ENCODE data around the gene LYRM1. TPM values are rescaled to one million over a fixed set of nuclear protein-coding genes. Genes with fewer than 3 reads are reported as not detected.
A peak's percentile ranks its signal among the peaks of the same experiment; 100 is the strongest.

Gene LYRM1
- polyA plus RNA-seq, 1 donor (not counting 4 experiments of a cell fraction or from before 2014, with no cell fraction given) = 21.7 TPM

GRCh38 chr16:20903116-20903898 is 2.7 kb downstream of the LYRM1 start:
- Histone ChIP-seq H3K9ac (ENCODE audit: control insufficient read depth, extremely low read depth, insufficient read depth, low read length) (no peak overlapping the region), H3K4me2 (ENCODE audit: control insufficient read depth, extremely low read depth, insufficient read depth, low read depth, low read length) (peak overlapping the region; percentile 28), H3K9me3 (ENCODE audit: control insufficient read depth, low read depth, low read length) (no peaks in the 10 kb centered on the region), H3K27ac (ENCODE audit: control insufficient read depth, insufficient read depth, low read length) (peak overlapping the region; percentile 98), H4K20me1 (ENCODE audit: control insufficient read depth, extremely low read depth, insufficient read depth, low read length) (no peaks in the 10 kb centered on the region), H3K27me3 (ENCODE audit: control insufficient read depth, extremely low read depth, insufficient read depth, low read length) (no peaks in the 10 kb centered on the region), H3K79me2 (ENCODE audit: control insufficient read depth, insufficient read depth, low read length) (peaks cover 28% of the 10 kb centered on the region), H3K4me1 (ENCODE audit: control insufficient read depth, extremely low read depth, insufficient read depth, low read length) (peaks cover 65% of the 10 kb centered on the region), H3K4me3 (ENCODE audit: control insufficient read depth in 2 of 3, extremely low read depth in 1 of 3, insufficient read depth in 2 of 3, low read depth in 1 of 3, low read length in 3 of 3) (no peak overlapping the region), H3K9me1 (ENCODE audit: control insufficient read depth, extremely low read depth, insufficient read depth, low read length) (no peaks in the 10 kb centered on the region), H3K36me3 (ENCODE audit: control insufficient read depth in 2 of 2, extremely low read depth in 1 of 2, insufficient read depth in 2 of 2, low read length in 2 of 2) (no peaks in the 10 kb centered on the region), H2AFZ (ENCODE audit: control insufficient read depth, low read length) (no peak overlapping the region)
- FAIRE-seq (no peak), DNase-seq (ENCODE audit: low read depth, low spot score) (no peak)
- dilution Hi-C loops (cut with MboI; ENCODE audit: extremely low pct_ligation_motif_present, low sequenced_read_pairs) = no loop called here
- TF ChIP-seq EZH2 (IDR thresholded peaks at IDR 0.05; ENCODE audit: low read length) (no peak), CTCF (optimal IDR thresholded peaks at IDR 0.05 in 1 of 3, IDR thresholded peaks at IDR 0.05 in 1 of 3, conservative IDR thresholded peaks at IDR 0.05 in 1 of 3; ENCODE audit: extremely low read depth in 1 of 3, insufficient read depth in 2 of 3, low read length in 3 of 3) (no peak)

GRCh38 chr16:20903899-20904506 is 3.4 kb downstream of the LYRM1 start:
- Histone ChIP-seq H3K4me1 (ENCODE audit: control insufficient read depth, extremely low read depth, insufficient read depth, low read length) (peaks cover 58% of the 10 kb centered on the region), H3K36me3 (ENCODE audit: control insufficient read depth in 2 of 2, extremely low read depth in 1 of 2, insufficient read depth in 2 of 2, low read length in 2 of 2) (no peaks in the 10 kb centered on the region), H3K9me3 (ENCODE audit: control insufficient read depth, low read depth, low read length) (no peaks in the 10 kb centered on the region), H3K9me1 (ENCODE audit: control insufficient read depth, extremely low read depth, insufficient read depth, low read length) (no peaks in the 10 kb centered on the region), H3K4me2 (ENCODE audit: control insufficient read depth, extremely low read depth, insufficient read depth, low read depth, low read length) (peak overlapping the region; percentile 81), H3K9ac (ENCODE audit: control insufficient read depth, extremely low read depth, insufficient read depth, low read length) (peak overlapping the region; percentile 45), H3K79me2 (ENCODE audit: control insufficient read depth, insufficient read depth, low read length) (peaks cover 21% of the 10 kb centered on the region), H3K27me3 (ENCODE audit: control insufficient read depth, extremely low read depth, insufficient read depth, low read length) (no peaks in the 10 kb centered on the region), H3K4me3 (ENCODE audit: control insufficient read depth in 2 of 3, extremely low read depth in 1 of 3, insufficient read depth in 2 of 3, low read depth in 1 of 3, low read length in 3 of 3) (peak overlapping the region in 2 of 3 experiments; percentile 0 to 21), H4K20me1 (ENCODE audit: control insufficient read depth, extremely low read depth, insufficient read depth, low read length) (no peaks in the 10 kb centered on the region), H2AFZ (ENCODE audit: control insufficient read depth, low read length) (no peak overlapping the region), H3K27ac (ENCODE audit: control insufficient read depth, insufficient read depth, low read length) (peak overlapping the region; percentile 76)
- no peak for DNase-seq (ENCODE audit: low read depth, low spot score)
- FAIRE-seq = no peak
- dilution Hi-C loops (cut with MboI; ENCODE audit: extremely low pct_ligation_motif_present, low sequenced_read_pairs) = no loop called here
- no peak for TF ChIP-seq CTCF (optimal IDR thresholded peaks at IDR 0.05 in 1 of 3, IDR thresholded peaks at IDR 0.05 in 1 of 3, conservative IDR thresholded peaks at IDR 0.05 in 1 of 3; ENCODE audit: extremely low read depth in 1 of 3, insufficient read depth in 2 of 3, low read length in 3 of 3)
- TF ChIP-seq EZH2 (IDR thresholded peaks at IDR 0.05; ENCODE audit: low read length) = no peak
